ENCODE data around the gene MYO1C.

The MYO1C gene

GRCh38 chr17:1484676-1485422 lies 7.6 kb downstream of the MYO1C start:
- peak; percentile 47 for DNase-seq

- DNase-seq: no peak
These were observed 8.4 kb downstream of the MYO1C start for GRCh38 chr17:1484060-1484535.

GRCh38 chr17:1482680-1483079 lies 9.8 kb downstream of the MYO1C start:
- no peak for DNase-seq

GRCh38 chr17:1481736-1482135 lies 10.8 kb downstream of the MYO1C start:
- no peak for DNase-seq

- DNase-seq: no peak
These were observed 11.6 kb downstream of the MYO1C start for GRCh38 chr17:1480747-1481465.

- no peak for DNase-seq
These were observed 14.1 kb downstream of the MYO1C start for GRCh38 chr17:1478418-1478817.

- DNase-seq: no peak
These were observed 17.1 kb downstream of the MYO1C start for GRCh38 chr17:1475321-1475854.

GRCh38 chr17:1474402-1475189 lies 17.9 kb downstream of the MYO1C start:
- no peak for DNase-seq

GRCh38 chr17:1473841-1474240 lies 18.6 kb downstream of the MYO1C start:
- no peak for DNase-seq

- no peak for DNase-seq
These were observed 19.3 kb downstream of the MYO1C start for GRCh38 chr17:1473170-1473569.

- DNase-seq: no peak
These were observed 20.3 kb downstream of the MYO1C start for GRCh38 chr17:1471911-1472821.

GRCh38 chr17:1471490-1471889 lies 21.0 kb downstream of the MYO1C start:
- DNase-seq: no peak

- no peak for DNase-seq
These were observed 21.6 kb downstream of the MYO1C start for GRCh38 chr17:1470755-1471462.

GRCh38 chr17:1470071-1470754 lies 22.3 kb downstream of the MYO1C start:
- DNase-seq: no peak

- DNase-seq: no peak
These were observed 23.1 kb downstream of the MYO1C start for GRCh38 chr17:1469231-1469852.

- DNase-seq: no peak
These were observed 24.5 kb downstream of the MYO1C start for GRCh38 chr17:1467898-1468492.

GRCh38 chr17:1467258-1467657 lies 25.2 kb downstream of the MYO1C start:
- DNase-seq: no peak

GRCh38 chr17:1464186-1464585 lies 28.3 kb downstream of the MYO1C start:
- no peak for DNase-seq

GRCh38 chr17:1462164-1463112 lies 30.0 kb downstream of the MYO1C start:
- DNase-seq: no peak

All from activated CD4-positive, CD25-positive, alpha-beta regulatory T cell treated with anti-CD3 and anti-CD28 coated beads, Interleukin-2, amount 50 U/mL, for 72 hours (primary cell).